NCI-H2227 treated with DMSO at 0.1 percent for 48 hours (cell line): ENCODE results near the gene SUGCT.

ENCODE experiments used
- DNase-seq: peaks from one replicate; lab custom pipeline; 2025; lab: John Stamatoyannopoulos, UW

SUGCT gene

DNA sequence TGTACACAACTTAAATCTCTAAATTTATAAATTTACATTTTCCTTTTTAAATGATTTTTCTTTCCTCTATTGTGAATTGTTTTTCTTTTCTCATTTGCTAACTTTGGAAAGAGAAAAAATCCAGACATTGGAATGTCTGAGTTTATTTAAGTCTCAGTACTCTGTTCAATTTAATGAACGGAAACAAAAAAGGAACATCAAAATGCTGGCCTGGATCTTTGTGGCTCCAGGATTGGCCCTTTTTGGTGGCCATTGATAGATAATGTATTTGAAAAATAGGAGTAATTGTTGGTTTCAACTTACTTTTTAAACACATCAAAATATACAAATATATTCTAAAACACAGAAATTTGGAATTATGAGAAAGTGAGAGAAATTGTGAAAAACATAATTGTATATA, 336.0 kb downstream of the SUGCT start:
- no peak for DNase-seq

DNA sequence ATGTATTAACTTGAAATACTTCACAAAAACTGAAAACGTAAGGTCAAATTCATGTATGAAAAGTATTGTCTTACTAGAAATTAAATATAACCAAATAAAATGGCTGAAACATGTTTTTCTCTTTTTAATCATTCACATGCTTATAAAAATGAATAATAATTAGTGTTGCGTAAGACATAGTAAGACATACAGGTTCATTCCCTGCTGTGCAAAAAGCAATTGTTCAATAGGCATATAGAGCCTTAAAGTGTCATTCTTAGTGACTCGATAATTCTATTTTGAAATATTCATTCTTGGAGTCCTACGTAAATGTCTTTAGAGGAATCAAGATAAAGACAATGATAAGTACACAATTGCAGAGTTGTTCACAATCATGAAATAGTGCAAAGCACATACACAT, 337.1 kb downstream of the SUGCT start:
- no peak for DNase-seq

DNA sequence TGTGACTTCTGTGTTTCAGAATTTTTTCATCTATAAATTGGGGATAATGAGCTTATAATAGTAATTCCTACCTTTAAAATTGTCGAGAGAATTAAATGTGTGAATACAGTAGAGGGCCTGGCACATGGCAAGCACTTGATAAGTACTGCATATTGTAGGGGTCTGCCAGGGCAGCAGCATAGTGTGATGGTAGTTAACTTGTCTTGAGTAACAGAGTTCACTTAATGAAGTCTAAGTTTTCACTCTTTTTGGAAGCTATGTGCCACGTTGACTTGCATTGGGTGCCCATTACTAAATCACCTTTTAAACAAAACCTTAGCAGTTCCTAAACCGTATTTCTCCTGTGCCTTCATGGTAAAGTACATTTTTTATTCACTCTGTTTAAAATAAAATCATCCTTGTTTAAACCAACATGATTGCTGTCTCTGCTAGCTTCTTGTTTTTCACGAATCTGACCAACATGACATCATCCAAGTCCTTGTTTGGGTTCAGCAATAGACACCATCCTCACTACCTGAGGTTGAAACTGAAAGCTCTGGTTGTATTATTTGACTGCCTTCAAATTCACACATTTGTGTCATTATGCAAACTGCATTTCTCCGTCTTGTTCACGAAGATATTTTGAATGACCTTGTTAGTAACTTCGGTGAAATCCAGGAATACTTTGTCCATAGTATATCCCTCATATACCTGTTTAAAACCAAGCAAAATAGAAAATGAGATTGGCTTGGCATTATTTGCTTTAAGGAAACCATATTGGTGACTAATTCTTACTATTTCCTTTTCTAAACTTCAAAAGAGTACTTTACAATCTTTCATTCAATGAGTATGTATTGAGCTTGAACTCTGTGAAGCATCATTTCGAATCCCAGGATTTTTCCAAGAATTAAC, 340.2 kb downstream of the SUGCT start:
- no peak for DNase-seq

DNA sequence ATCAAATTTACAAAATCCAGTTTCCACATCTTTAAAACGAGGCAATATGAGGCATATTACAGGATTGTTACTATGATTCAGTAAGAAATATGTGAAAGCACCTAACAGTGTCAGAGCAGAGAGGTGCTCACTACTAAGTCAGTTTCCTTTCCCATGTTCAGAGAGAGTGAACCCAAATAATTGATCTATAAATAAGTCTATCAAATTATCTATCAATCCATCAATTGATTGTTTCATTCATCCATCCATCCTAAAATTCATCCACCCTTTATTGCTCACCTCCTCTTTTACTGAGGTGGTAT, 340.8 kb downstream of the SUGCT start:
- no peak for DNase-seq

DNA sequence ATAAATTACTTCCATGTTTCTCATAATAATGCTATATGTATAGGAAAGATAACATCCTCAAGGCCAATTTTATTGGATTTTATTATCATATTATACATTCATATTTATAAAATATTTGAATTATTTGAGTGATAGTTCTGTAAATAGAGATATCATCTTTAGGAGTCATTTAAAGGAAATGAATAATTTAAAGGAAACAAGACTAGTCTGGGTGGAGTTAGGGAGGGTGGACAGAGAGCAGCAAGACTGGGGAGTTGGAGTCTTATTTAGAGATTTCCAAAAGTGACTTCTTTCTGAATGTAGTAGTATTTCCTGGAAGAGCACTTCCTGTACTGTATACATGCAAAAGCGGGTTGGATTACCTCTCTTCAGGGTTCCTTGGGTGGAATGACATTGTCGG, 342.3 kb downstream of the SUGCT start:
- DNase-seq = no peak

DNA sequence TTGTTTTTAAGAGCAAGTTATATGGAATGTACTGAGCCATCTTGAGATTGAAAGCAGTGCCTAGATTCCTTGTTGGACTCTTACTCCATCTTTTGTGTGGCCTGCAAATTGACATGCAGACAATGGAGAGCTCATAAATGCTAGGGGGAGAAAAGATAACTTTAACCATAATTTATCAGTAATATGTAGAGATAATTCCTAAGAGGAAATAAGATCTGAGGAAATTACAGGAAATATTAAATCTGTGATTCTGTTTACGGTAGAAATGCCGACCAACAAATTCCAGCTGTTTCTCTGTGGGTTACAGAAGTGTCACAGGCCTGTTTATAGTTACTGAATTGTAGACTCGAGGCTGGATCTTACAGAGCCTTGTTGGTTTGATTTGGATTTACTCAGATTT, 348.0 kb downstream of the SUGCT start:
- no peak for DNase-seq

DNA sequence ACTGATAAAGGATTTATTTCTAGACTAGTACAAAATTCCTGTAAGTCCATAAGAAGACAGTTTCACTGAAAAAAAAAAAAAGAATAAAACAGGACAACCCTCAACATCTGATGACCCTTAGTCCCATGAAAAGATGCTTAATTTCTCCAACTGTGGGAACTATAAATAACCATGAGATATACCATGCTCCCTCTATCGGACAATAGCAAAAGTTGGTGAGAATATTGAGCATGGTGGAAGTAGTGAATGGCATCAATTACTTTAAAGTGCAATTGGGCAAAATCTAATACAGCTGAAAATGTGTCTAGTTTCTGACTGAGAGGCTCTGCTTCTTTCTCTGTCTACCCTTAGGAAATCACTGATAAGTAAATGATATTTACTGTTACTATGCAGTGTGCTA, 348.8 kb downstream of the SUGCT start:
- DNase-seq = no peak

DNA sequence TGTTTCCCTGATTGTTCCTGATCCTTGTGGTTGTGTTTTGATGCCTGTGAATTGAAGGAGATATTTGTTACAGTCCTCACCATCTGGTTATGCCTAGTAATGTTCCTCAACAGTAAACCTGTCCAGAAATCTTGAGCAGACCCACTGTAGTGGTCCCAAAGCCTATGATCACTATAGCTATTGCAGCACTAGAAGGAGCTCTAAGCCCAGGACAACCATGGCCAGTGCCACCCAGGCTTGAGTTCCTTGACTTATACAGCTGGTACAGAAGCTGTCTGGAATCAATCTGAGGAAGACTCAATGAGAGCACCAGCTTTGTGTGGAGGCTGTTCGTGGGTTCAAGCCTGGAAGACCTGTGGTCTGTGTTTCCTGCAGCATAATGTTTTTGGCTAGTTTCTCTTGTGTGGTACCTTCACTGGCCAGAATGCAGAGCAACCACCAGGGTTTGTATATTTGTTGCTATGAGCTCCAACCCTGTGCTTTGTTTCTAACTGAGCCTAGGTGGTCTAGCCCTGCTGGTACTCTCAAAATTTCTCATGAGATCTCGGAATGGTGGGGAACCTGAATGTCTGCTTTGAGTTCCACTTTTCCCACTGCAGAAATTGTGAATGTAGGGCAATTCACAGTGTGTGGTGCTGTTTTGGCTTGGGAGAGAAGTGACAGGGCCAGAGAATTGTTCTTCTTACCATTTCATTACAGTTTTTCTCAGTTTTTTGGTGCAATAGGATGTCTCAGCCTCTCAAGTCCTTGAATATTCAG, 355.2 kb downstream of the SUGCT start:
- DNase-seq = no peak

DNA sequence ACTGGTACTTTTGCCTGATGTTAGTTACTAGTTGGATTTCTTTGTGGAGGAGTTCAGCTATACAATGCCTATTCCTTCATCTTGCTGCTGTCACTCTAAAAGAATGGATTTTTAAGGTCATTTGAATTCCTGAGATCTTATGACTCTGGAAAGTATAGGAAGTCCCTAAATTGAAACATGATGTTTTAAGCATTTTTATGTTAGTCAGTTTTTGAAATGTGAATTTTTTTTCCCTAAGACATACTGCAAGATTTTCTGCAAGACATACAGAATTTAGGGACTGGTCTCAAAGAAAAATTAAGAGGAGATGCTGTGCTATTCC, 355.8 kb downstream of the SUGCT start:
- DNase-seq = no peak

DNA sequence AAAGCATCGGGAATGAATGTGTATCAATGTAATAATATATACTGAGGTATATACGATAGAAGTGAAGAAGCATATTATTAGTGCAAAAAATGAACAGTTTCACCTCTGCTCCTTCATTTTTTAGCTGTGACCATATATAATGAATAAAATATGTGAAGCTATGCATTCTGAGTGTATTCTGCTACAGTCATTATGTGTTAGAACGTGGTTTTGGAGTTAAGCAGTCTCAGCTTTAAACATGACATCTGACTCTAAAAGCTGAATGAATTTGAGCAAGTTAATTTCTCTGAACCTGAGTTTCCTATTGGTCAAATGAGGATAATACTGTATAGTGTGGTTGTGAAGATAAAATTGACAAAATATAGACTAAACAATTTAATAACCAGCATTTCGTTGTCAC, 358.1 kb downstream of the SUGCT start:
- DNase-seq = no peak

DNA sequence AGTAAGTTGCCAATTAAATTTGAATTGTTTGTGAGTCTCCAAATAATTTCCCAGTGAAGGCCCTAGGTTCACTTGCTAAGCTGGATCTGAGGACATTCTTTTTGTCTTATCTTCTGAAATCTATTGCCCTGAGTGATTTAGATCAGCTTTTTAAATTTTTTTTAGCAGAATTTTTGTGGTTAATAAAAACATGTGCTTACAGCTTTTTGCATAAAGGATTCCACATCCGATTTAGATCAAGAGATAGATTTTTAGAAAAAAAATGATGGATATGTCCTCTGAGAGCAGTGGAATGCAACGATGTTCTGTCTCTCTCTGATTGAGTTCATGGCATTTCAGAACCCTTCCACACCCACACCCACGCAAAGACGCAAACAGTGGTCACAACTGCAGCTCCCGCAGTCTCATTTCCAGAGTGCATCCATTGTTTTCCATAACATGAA, 358.8 kb downstream of the SUGCT start:
- no peak for DNase-seq

DNA sequence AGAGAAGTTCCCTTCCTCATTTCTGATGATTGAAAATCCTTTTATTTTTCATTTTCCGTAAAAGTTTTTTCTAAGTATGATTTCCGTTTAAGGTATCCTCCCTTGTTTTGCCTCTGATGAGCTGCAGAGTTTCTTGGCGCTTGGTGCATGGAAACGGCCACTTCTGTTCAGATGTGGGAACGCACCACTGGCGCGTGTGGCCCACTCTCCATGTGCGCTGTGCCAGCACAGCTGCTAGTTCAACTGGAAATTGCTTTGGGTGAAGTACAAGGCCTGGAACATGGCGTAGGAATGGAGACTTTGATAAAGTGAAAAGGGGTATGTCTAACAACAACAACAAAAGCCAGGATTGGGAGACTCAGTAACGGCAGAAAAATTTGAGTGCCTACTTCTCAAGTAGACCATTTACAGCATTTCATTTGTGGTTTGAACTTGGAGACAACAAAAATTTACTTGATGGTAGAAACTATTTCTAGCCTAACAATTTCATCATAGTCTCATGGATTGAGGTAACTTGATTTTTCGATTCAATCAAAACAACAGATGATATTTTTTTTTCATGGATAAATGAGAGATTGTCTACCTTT, 364.2 kb downstream of the SUGCT start:
- no peak for DNase-seq

DNA sequence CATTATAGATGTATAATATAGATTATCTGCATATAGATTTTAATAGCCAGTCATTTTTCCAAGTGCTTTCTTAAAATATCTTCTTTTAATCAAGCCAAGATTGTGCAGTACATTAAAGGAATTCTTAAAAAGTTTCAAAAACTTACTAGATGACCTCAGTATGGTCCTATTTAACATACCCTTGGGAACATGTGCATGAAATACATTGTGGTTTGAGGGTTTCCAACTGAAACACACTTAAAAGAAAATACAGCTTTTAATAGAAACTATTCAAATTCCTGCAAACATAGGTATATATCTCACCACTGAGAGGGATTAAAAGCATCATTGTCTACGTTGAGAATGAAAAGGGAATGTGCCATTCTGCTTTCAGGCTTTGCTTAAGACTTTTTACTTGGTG, 364.9 kb downstream of the SUGCT start:
- DNase-seq = no peak

DNA sequence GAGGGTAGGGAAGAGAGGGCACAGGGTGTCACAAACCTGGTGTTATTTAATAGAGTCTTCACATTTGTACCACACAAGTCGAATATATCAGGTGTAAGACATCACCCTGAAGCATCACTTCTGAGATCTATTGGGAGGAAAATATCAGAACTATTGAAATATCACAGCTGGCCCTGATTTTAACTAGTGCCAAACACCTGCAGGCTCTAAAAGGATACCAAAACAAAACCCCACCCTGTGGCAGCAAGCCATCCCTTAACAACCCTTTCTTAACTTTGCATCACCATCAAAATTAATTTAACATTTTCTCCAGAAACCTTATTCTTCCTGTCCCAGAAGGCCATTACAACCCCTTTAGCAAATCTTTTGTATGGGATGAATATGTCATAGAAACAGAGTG, 365.4 kb downstream of the SUGCT start:
- no peak for DNase-seq

DNA sequence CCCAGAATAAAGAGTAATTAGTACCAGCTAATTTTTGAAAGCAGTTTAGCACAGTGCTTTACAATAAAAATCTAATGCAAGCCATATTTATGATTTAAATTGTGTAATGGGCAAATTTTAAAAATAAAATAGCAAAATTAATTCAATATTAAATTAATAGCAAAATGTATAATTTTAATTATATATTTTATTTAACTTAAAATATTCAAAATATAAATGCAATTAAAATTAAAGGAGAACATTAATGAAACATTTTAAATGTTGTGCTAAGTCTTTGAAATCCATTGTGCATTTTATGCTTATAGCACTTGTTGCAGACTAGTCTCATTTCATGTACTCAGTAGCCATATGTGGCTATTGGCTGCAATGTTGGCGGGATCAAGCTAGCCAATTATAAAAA, 367.6 kb downstream of the SUGCT start:
- DNase-seq = no peak

DNA sequence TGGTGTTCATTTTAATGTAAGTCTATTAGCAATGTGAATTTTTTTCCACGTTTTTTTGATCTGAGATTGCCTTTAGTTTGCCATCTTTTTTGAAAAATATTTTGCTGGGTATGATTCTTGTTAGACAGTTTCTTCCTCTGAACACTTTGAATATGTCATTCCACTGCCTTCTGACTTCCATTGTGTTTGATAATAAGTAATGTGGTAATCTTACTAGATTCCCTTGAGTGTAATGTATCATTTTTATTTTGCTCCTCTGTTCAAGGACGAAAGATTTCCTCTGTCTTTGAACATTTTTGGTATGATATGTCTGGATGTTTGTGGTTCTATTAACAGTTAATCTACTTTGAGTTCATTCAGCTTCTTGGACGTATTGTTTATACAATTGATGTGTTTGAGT, 371.4 kb downstream of the SUGCT start:
- DNase-seq = no peak

DNA sequence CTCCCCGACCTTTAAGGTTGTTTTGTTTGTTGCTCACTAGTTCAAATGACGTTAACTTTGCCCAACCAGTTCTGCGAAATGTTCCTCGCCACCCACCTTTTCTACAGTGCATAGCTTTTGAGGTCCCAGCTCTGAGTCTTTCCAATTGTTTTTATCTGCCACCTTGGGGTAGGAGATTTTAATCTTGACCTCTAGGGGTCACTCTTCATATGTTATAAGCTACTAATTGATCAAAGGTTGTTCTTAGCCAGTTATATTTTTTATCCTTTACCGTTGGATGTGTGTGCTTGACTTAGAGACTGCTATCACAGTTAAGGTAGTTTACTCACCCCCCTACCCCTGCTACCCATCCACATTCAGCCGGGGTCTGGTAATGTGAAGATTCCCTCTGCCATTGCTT, 372.4 kb downstream of the SUGCT start:
- DNase-seq = no peak

DNA sequence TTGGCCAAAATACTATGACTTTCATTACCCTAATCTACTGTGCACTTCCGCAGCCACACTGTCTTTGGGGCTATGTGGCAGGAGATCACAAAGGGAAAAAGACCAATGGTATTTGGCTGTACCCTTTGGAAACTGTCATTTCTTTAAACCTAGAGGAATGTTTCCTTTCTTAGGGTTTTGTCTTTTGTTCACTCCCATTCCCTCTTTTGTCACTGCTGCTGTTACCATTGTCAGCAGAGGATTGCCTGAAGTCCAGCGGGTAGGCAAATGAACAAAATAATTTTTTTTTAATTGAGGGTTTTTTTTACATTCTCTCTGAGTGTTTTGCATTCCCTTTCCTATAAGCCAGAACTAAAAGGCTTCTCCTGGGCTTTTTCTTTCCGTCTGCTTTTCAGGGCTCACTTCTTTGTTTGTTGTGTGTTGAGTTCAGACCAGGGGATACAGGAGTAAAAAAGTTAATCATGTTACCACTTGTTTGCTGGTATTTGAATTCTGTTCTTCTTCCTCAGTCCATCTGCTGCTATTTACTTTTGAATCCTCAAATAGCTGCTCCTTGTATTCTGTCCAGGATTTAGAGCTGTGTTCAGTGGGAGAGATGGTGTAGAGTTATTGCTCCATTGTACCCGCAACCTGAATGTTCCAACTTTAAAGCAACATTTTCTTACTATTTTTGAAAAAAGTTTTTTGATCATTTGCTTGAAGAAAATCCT, 374.6 kb downstream of the SUGCT start:
- no peak for DNase-seq

DNA sequence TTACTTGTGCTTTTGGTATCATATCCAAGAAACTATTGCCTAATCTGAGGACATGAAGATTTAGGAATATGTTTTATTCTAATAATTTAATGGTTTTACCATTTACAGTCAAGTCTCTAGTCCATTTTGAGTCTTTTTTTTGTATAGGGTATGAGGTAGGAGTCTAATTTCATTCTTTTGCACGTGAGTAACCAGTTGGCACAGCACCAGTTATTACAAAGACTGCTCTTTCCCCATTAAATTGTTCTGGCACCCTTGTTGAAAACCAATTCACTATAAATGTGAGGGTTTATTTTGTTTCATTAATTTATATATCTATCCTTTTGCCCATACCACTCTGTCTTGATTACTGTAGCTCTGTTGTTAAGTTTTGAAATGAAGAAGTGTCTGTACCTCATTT, 381.6 kb downstream of the SUGCT start:
- DNase-seq = no peak

DNA sequence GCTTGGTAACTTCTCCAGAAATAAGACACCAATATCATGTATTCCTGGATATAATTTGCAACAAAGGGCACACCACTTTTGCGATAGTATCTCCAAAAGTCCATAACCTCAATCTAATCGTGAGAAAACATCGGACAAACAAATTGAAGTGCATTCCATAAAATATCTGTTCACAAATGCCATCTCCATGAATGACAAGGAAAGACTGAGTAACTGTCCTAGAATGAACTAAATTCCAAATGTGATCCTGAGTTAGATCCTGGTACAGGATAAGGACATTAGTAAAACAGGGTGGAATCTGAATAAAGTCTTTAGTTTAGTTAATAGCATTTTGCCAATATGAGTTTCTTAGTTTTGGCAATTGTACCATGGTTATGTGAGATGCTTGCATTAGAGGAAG, 384.2 kb downstream of the SUGCT start:
- DNase-seq = no peak

DNA sequence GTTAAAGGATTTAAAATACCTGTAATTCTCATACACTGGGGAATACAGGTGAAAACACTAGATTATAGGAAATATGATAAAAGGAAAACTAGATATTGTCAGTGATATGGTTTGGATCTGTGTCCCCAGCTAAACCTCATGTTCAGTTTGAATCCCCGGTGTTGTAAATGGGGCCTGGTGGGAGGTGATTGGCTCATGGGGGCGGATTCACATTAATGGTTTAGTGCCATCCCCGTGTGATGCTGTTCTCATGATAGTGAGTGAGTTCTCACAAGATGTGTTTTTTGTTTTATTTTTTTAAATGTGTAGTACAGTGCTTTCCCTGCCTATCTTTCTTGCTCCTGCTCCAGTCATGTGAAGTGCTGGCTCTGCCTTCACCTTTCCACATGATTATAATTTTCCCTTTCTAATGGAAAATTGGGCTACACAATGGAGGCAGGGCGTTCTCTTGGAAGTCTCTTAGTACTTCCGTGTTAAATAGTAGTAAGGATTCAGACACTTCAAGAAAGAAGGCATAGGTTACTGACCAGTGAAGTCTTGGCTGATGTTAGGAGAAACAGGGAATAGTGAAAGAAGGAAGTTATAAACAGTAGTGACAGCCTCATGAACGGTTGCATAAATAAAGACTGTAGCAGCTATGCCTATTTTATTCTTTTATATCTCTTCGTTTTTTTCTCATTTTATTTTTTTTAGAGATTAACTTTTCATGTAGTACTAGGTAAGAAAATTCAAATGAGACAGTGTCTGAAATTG, 386.4 kb downstream of the SUGCT start:
- DNase-seq = no peak

DNA sequence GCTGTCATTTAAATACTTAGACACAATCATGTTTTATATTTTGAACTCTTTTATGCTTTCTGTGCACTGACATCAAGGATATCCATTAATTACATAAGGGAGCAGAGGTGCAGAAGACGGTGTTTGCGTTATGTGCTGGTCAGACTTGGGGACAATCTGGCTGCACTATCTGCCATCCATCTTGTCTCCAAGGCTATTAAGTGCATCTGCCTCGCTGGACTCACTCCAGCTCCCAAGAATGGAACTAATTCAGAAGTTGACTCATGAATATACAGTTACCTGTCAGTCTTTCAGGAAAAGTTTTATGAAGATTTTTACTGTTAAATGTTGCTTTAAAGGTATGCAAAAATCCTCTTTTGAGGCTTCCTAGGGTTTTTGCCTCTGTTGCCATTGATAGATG, 391.0 kb downstream of the SUGCT start:
- DNase-seq = no peak
